HepG2 (cell line): ENCODE measurements around the gene RPTOR. TPM values are rescaled to one million over a fixed set of nuclear protein-coding genes. Genes with fewer than 3 reads are reported as not detected.

Experiments
- ATAC-seq: fragments of 200-7000 bp; cut with Tn5 transposase; 3 replicates; pipeline ENCODE4 v1.9.1; 2020; ENCODE audit warnings: mild to moderate bottlenecking, moderate library complexity
- BruUV-seq: library from RNA; stranded (reverse); fragments of 400-500 nt; replicated peaks from 2 replicates; lab custom pipeline; 2021; lab: Mats Ljungman, UMichigan
- CTCF ChIA-PET: fragments of 300-600 bp; formaldehyde crosslinking; extraction: SDS; loops from one replicate; lab custom pipeline; 2021; ENCODE audit warnings: low total read pairs, inconsistent platforms, low intra/inter-chr PET ratio; lab: Yijun Ruan, JAX
- POLR2A ChIA-PET: fragments of 350-600 bp; sonication (Branson Sonifier 250); formaldehyde crosslinking; loops from one replicate; lab custom pipeline; 2020; ENCODE audit warnings: antibody characterized with exemption, inconsistent platforms; lab: Yijun Ruan, JAX
- DNase-seq: peaks from one replicate; pipeline ENCODE4 v3.0.0-alpha.2; 2015; ENCODE audit warnings: low spot score
- FAIRE-seq: peaks from 3 replicates; lab custom pipeline; 2011; peaks lifted over from hg19 to GRCh38; lab: Jason Lieb, UNC
- H2AFZ ChIP-seq: one replicate; pipeline ENCODE4 v1.6.1; 2011; ENCODE audit warnings: low read length, inconsistent platforms
- H3K27ac ChIP-seq: fragments of 300-600 bp; 3 replicates; pipeline ENCODE4 v1.8.0; 2011; ENCODE audit warnings: mixed run types, mild to moderate bottlenecking, mixed read lengths, low read length, inconsistent platforms; ENCODE audit not compliant: insufficient read depth; ENCODE audit errors: extremely low read length
- H3K27me3 ChIP-seq, 2 experiments: fragments of 200-600 bp in 1 of 2; 2 replicates in 1 of 2; 3 replicates in 1 of 2; pipeline versions ENCODE4 v1.6.0 to v1.8.0; 2011; ENCODE audit warnings: low read length in 2 of 2, mild to moderate bottlenecking in 2 of 2, moderate library complexity in 2 of 2, inconsistent platforms in 1 of 2; ENCODE audit not compliant: insufficient read depth in 2 of 2, control insufficient read depth in 1 of 2
- H3K36me3 ChIP-seq, 2 experiments: fragments of 200-600 bp in 1 of 2; replicated peaks in 1 of 2; 2 replicates in 1 of 2; 3 replicates in 1 of 2; pipeline versions ENCODE4 v1.5.1 to v1.8.0; 2011; ENCODE audit warnings: low read length in 2 of 2, inconsistent platforms in 1 of 2; ENCODE audit not compliant: insufficient read depth in 2 of 2, control insufficient read depth in 1 of 2
- H3K4me1 ChIP-seq: 2 replicates; pipeline ENCODE4 v1.5.1; 2012; ENCODE audit warnings: low read length, inconsistent platforms; ENCODE audit not compliant: insufficient read depth
- H3K4me2 ChIP-seq: 2 replicates; pipeline ENCODE4 v1.6.0; 2011; ENCODE audit warnings: low read depth, low read length, inconsistent platforms
- H3K4me3 ChIP-seq, 3 experiments: fragments of 200-600 bp in 1 of 3; sonication (generic), shearing (Covaris generic) in 1 of 3; replicated peaks in 1 of 3; 2 replicates each; pipeline ENCODE4 v1.5.1; 2011 to 2016; ENCODE audit warnings: low read length in 3 of 3, inconsistent platforms in 2 of 3, low read depth in 2 of 3, mild to moderate bottlenecking in 2 of 3, control low read depth in 1 of 3, mixed read lengths in 1 of 3; ENCODE audit not compliant: insufficient read depth in 1 of 3
- H3K79me2 ChIP-seq: one replicate; pipeline ENCODE4 v1.6.1; 2011; ENCODE audit warnings: low read length, inconsistent platforms; ENCODE audit not compliant: insufficient read depth
- H3K9ac ChIP-seq: 2 replicates; pipeline ENCODE4 v1.6.0; 2011; ENCODE audit warnings: mild to moderate bottlenecking, low read depth, low read length, inconsistent platforms; ENCODE audit not compliant: insufficient read depth
- H3K9me3 ChIP-seq: 2 replicates; pipeline ENCODE4 v1.5.1; 2012; ENCODE audit warnings: mild to moderate bottlenecking, low read length
- H4K20me1 ChIP-seq: 2 replicates; pipeline ENCODE4 v1.6.0; 2011; ENCODE audit warnings: inconsistent platforms, mild to moderate bottlenecking, low read length, moderate library complexity; ENCODE audit not compliant: insufficient read depth
- MXI1 ChIP-seq: IDR thresholded peaks from 3 replicates; pipeline ENCODE4 v1.6.1; 2012; ENCODE audit warnings: low read depth, low read length, inconsistent platforms, borderline replicate concordance
- MYNN ChIP-seq: sonication (generic); formaldehyde crosslinking; IDR thresholded peaks from 2 replicates; pipeline ENCODE4 v1.4.0; 2020; ENCODE audit warnings: mild to moderate bottlenecking, low read depth, missing genetic modification reagents
- NFYB ChIP-seq: sonication (generic); formaldehyde crosslinking; IDR thresholded peaks from 2 replicates; pipeline ENCODE4 v1.4.0; 2020; ENCODE audit warnings: missing genetic modification reagents
- TEAD2 ChIP-seq: sonication (generic); formaldehyde crosslinking; IDR thresholded peaks from 2 replicates; pipeline ENCODE4 v1.9.0; 2021; ENCODE audit warnings: missing genetic modification reagents
- ZBTB39 ChIP-seq: sonication (generic); formaldehyde crosslinking; IDR thresholded peaks from 2 replicates; pipeline ENCODE4 v1.5.0; 2020; ENCODE audit warnings: missing genetic modification reagents
- ZBTB42 ChIP-seq: sonication (generic); formaldehyde crosslinking; IDR thresholded peaks from 2 replicates; pipeline ENCODE4 v1.5.0; 2020; ENCODE audit warnings: mild to moderate bottlenecking, missing genetic modification reagents
- ZEB1 ChIP-seq: IDR thresholded peaks from 2 replicates; pipeline ENCODE4 v1.6.1; 2012; ENCODE audit warnings: mild to moderate bottlenecking, low read depth, inconsistent platforms; ENCODE audit not compliant: insufficient replicate concordance
- ZNF124 ChIP-seq: sonication (generic); formaldehyde crosslinking; IDR thresholded peaks from 2 replicates; pipeline ENCODE4 v1.4.0; 2020; ENCODE audit warnings: missing genetic modification reagents
- ZNF18 ChIP-seq: sonication (generic); formaldehyde crosslinking; IDR thresholded peaks from 2 replicates; pipeline ENCODE4 v1.8.0; 2022; ENCODE audit warnings: mild to moderate bottlenecking, missing genetic modification reagents; ENCODE audit not compliant: insufficient replicate concordance
- ZNF33A ChIP-seq: sonication (generic); formaldehyde crosslinking; IDR thresholded peaks from 2 replicates; pipeline ENCODE4 v1.5.1; 2020; ENCODE audit warnings: missing genetic modification reagents, mild to moderate bottlenecking, moderate library complexity, borderline replicate concordance
- ZNF543 ChIP-seq: sonication (generic); formaldehyde crosslinking; IDR thresholded peaks from 2 replicates; pipeline ENCODE4 v1.4.0; 2020; ENCODE audit warnings: mild to moderate bottlenecking, missing genetic modification reagents
- ZNF83 ChIP-seq: sonication (generic); formaldehyde crosslinking; IDR thresholded peaks from 2 replicates; pipeline ENCODE4 v1.4.0; 2020; ENCODE audit warnings: missing genetic modification reagents, mild to moderate bottlenecking, borderline replicate concordance
- ZSCAN21 ChIP-seq: sonication (generic); formaldehyde crosslinking; IDR thresholded peaks from 2 replicates; pipeline ENCODE4 v1.8.0; 2022; ENCODE audit warnings: mild to moderate bottlenecking, missing genetic modification reagents, moderate library complexity, borderline replicate concordance
- WGBS: methylation state at CpG from one replicate; pipeline ENCODE4 v1.1.6; 2017; ENCODE audit warnings: low lambda C conversion rate; 5-methylcytosine and 5-hydroxymethylcytosine counted together
- in situ Hi-C: cut with HindIII; loops from 2 replicates; pipeline ENCODE4 v1.10.0; 2017; ENCODE audit warnings: low pct_unique_long_range_greater_than_20kb; ENCODE audit not compliant: extremely low pct_ligation_motif_present
- intact Hi-C: fragments of 100-400 bp; cut with micrococcal nuclease; formaldehyde crosslinking; loops from one replicate; pipeline ENCODE4 v1.10.0; 2022; ENCODE audit not compliant: unreplicated experiment
- polyA plus RNA-seq, 8 experiments: library from polyadenylated mRNA; depleted of rRNA in 3 of 8; stranded (reverse) in 7 of 8; unstranded in 1 of 8; fragments of >200 nt; fragmentation: Illumina TruSeq in 4 of 8; extraction: Trizol in 4 of 8; gene quantifications; 2 replicates each; pipeline versions ENCODE4 v1.2.1 to v1.2.3, GENCODE V29; 2011 to 2016; ENCODE audit warnings: low read depth in 4 of 8, missing spikeins in 1 of 8, mixed read lengths in 1 of 8; ENCODE audit not compliant: insufficient read depth in 1 of 8
- total RNA-seq, 5 experiments: library from RNA; depleted of rRNA; stranded (reverse); fragments of >200 nt; fragmentation: Illumina TruSeq; extraction: Trizol; gene quantifications; 2 replicates each; pipeline ENCODE4 v1.2.3, GENCODE V29; 2016; ENCODE audit warnings: low read depth in 1 of 5

The RPTOR gene
- total and polyA plus RNA-seq, 2 of the 13 experiments (the other 11 are each of a cell fraction or from before 2014, with no cell fraction given): 6.6 to 25.3 TPM

GRCh38 chr17:80604670-80605010 lies 60.0 kb downstream of the RPTOR start:
- BruUV-seq: no TSS peak
- FAIRE-seq (no peak), DNase-seq (no peak), ATAC-seq (no peak)
- WGBS: 96% methylated on average over 7 of the region's 7 CpGs
- in situ Hi-C loops (no loop called here), intact Hi-C loops (no loop called here)
- Histone ChIP-seq H2AFZ (no peak overlapping the region), H3K4me2 (no peak overlapping the region), H3K9me3 (no peaks in the 10 kb centered on the region), H3K9ac (no peak overlapping the region), H3K79me2 (peaks cover 84% of the 10 kb centered on the region), H3K4me1 (peaks cover 35% of the 10 kb centered on the region), H3K4me3 (no peak overlapping the region), H4K20me1 (peaks cover 6% of the 10 kb centered on the region; the same call in 1 of the 2 replicates), H3K27me3 (no peaks in the 10 kb centered on the region), H3K27ac (no peak overlapping the region), H3K36me3 (peaks cover 0 to 4% of the 10 kb centered on the region in 2 experiments; a peak in 2 of 5 replicates)
- ChIA-PET POLR2A (no interaction called here), CTCF (no interaction called here)
- TF ChIP-seq ZEB1 (no peak), ZNF18 (CRISPR knock-in tag) (no peak), ZNF543 (CRISPR knock-in tag) (no peak), MXI1 (no peak), TEAD2 (CRISPR knock-in tag) (no peak), ZBTB42 (CRISPR knock-in tag) (no peak), MYNN (CRISPR knock-in tag) (no peak), ZSCAN21 (CRISPR knock-in tag) (no peak), NFYB (CRISPR knock-in tag) (no peak), ZNF83 (CRISPR knock-in tag) (no peak), ZNF124 (no peak), ZBTB39 (no peak), ZNF33A (CRISPR knock-in tag) (no peak)
